HCT116 (cell line): ENCODE data around the gene CDC42SE2. TPM values are rescaled to one million over a fixed set of nuclear protein-coding genes. Genes with fewer than 3 reads are reported as not detected.

Experiments used
- ATAC-seq: fragments of 200-7000 bp; cut with Tn5 transposase; 2 replicates; pipeline ENCODE4 v1.9.1; 2020; ENCODE audit warnings: mild to moderate bottlenecking, moderate library complexity
- BruUV-seq: library from RNA; stranded (reverse); fragments of 400-500 nt; replicated peaks from 2 replicates; lab custom pipeline; 2021; lab: Mats Ljungman, UMichigan
- CTCF ChIA-PET: fragments of 300-600 bp; sonication (Branson Sonifier 250); formaldehyde crosslinking; loops from one replicate; lab custom pipeline; 2021; ENCODE audit warnings: antibody characterized with exemption; lab: Charles Lee
- POLR2A ChIA-PET: fragments of 300-600, 350-600 bp; sonication (Branson Sonifier 250); formaldehyde crosslinking; loops from one replicate; lab custom pipeline; 2021; ENCODE audit warnings: antibody characterized with exemption; lab: Charles Lee
- RAD21 ChIA-PET, 2 experiments: fragments of 300-600 bp; sonication (Branson Sonifier 250); formaldehyde crosslinking; loops; one replicate each; lab custom pipeline; 2023; ENCODE audit warnings: low total read pairs in 2 of 2; ENCODE audit not compliant: uncharacterized antibody in 2 of 2, unreplicated experiment in 2 of 2, low non-redundant PET in 1 of 2; lab: Charles Lee
- DNase-seq: peaks from one replicate; pipeline ENCODE4 v3.0.0-alpha.2; 2010; ENCODE audit warnings: low read depth, low spot score
- H2AFZ ChIP-seq: fragments of 200-600 bp; shearing (Covaris generic), sonication (generic); 2 replicates; pipeline ENCODE4 v1.6.1; 2017; ENCODE audit warnings: low read depth, mixed run types, mixed read lengths, antibody characterized with exemption, low read length; ENCODE audit not compliant: poor library complexity, severe bottlenecking
- H3K27ac ChIP-seq: 2 replicates; pipeline ENCODE4 v1.5.1; 2012; ENCODE audit warnings: low read depth, low read length
- H3K27me3 ChIP-seq: fragments of 200-600 bp; sonication (generic); 2 replicates; pipeline ENCODE4 v1.6.1; 2016; ENCODE audit warnings: mixed run types, low read length, mixed read lengths; ENCODE audit not compliant: insufficient read depth
- H3K36me3 ChIP-seq, 2 experiments: fragments of 200-500 bp in 1 of 2; fragments of 200-600 bp in 1 of 2; sonication (Bioruptor generic) in 1 of 2; sonication (generic) in 1 of 2; 2 replicates each; pipeline versions ENCODE4 v1.5.1 to v1.6.1; 2014 to 2016; ENCODE audit warnings: low read length in 2 of 2, inconsistent platforms in 1 of 2, mixed read lengths in 1 of 2, mixed run types in 1 of 2; ENCODE audit not compliant: insufficient read depth in 2 of 2, control insufficient read depth in 1 of 2
- H3K4me1 ChIP-seq, 2 experiments: fragments of 200-600 bp in 1 of 2; sonication (generic) in 1 of 2; 2 replicates each; pipeline versions ENCODE4 v1.5.1 to v1.6.1; 2012 to 2017; ENCODE audit warnings: low read length in 2 of 2, inconsistent platforms in 1 of 2, mild to moderate bottlenecking in 1 of 2, mixed read lengths in 1 of 2, mixed run types in 1 of 2, moderate library complexity in 1 of 2; ENCODE audit not compliant: insufficient read depth in 2 of 2, control insufficient read depth in 1 of 2
- H3K4me2 ChIP-seq: fragments of 200-600 bp; sonication (generic); 2 replicates; pipeline ENCODE4 v1.6.1; 2017; ENCODE audit warnings: mixed run types, low read length, mixed read lengths
- H3K4me3 ChIP-seq, 2 experiments: fragments of 200-600 bp in 1 of 2; sonication (generic) in 1 of 2; replicated peaks in 1 of 2; 2 replicates each; pipeline ENCODE4 v1.5.1; 2011 to 2016; ENCODE audit warnings: low read length in 2 of 2, control low read depth in 1 of 2, low read depth in 1 of 2, mild to moderate bottlenecking in 1 of 2, mixed read lengths in 1 of 2, mixed run types in 1 of 2
- H3K79me2 ChIP-seq: fragments of 200-600 bp; sonication (generic); 2 replicates; pipeline ENCODE4 v1.6.1; 2017; ENCODE audit warnings: mild to moderate bottlenecking, mixed run types, low read length, moderate library complexity, mixed read lengths; ENCODE audit not compliant: insufficient read depth
- H3K9ac ChIP-seq: fragments of 200-600 bp; sonication (generic); 2 replicates; pipeline ENCODE4 v1.6.1; 2016; ENCODE audit warnings: low read length, mixed read lengths
- H3K9me2 ChIP-seq: fragments of 200-600 bp; sonication (generic), shearing (Covaris generic); 2 replicates; pipeline ENCODE4 v1.6.1; 2017; ENCODE audit warnings: mixed run types, mild to moderate bottlenecking, moderate library complexity; ENCODE audit not compliant: insufficient read depth
- H3K9me3 ChIP-seq, 2 experiments: fragments of 200-500 bp in 1 of 2; fragments of 200-600 bp in 1 of 2; sonication (Bioruptor generic) in 1 of 2; sonication (generic) in 1 of 2; 2 replicates each; pipeline ENCODE4 v1.6.1; 2014 to 2017; ENCODE audit warnings: low read length in 2 of 2, mixed read lengths in 2 of 2, inconsistent platforms in 1 of 2, low read depth in 1 of 2, mild to moderate bottlenecking in 1 of 2, mixed run types in 1 of 2, moderate library complexity in 1 of 2; ENCODE audit not compliant: control insufficient read depth in 1 of 2, insufficient read depth in 1 of 2
- H4K20me1 ChIP-seq: fragments of 200-600 bp; sonication (generic), shearing (Covaris generic); 2 replicates; pipeline ENCODE4 v1.6.1; 2017; ENCODE audit warnings: mixed run types, mild to moderate bottlenecking, moderate library complexity; ENCODE audit not compliant: insufficient read depth
- ATF3 ChIP-seq: IDR thresholded peaks from 2 replicates; pipeline ENCODE4 v1.6.1; 2012
- CTCF ChIP-seq, 3 experiments: fragments of 200-600 bp in 1 of 3; sonication (generic) in 1 of 3; IDR thresholded peaks in 2 of 3; conservative IDR thresholded peaks in 1 of 3; 2 replicates each; pipeline ENCODE4 v1.5.1; 2012 to 2017; ENCODE audit warnings: low read depth in 2 of 3, low read length in 2 of 3, antibody characterized with exemption in 1 of 3, borderline replicate concordance in 1 of 3, control low read depth in 1 of 3, mild to moderate bottlenecking in 1 of 3, mixed read lengths in 1 of 3, mixed run types in 1 of 3, moderate library complexity in 1 of 3; ENCODE audit not compliant: insufficient read depth in 1 of 3
- EGR1 ChIP-seq: IDR thresholded peaks from 2 replicates; pipeline ENCODE4 v1.6.1; 2012; ENCODE audit warnings: low read depth
- ELF1 ChIP-seq: IDR thresholded peaks from 2 replicates; pipeline ENCODE4 v1.6.1; 2012; ENCODE audit warnings: low read depth, borderline replicate concordance
- EZH2 ChIP-seq: fragments of 200-600 bp; sonication (generic); IDR thresholded peaks from 2 replicates; pipeline ENCODE4 v1.6.1; 2017; ENCODE audit warnings: antibody characterized with exemption, mixed run types
- FOSL1 ChIP-seq: IDR thresholded peaks from 2 replicates; pipeline ENCODE4 v1.6.1; 2012; ENCODE audit warnings: low read depth
- JUND ChIP-seq: IDR thresholded peaks from 2 replicates; pipeline ENCODE4 v1.6.1; 2012
- POLR2AphosphoS5 ChIP-seq: IDR thresholded peaks from 2 replicates; pipeline ENCODE4 v1.6.1; 2011; ENCODE audit warnings: mild to moderate bottlenecking, low read depth, low read length, moderate library complexity
- SIN3A ChIP-seq: IDR thresholded peaks from 2 replicates; pipeline ENCODE4 v1.6.1; 2012; ENCODE audit warnings: low read depth
- SP1 ChIP-seq: IDR thresholded peaks from 2 replicates; pipeline ENCODE4 v1.6.1; 2012; ENCODE audit warnings: low read depth
- SRF ChIP-seq: IDR thresholded peaks from 2 replicates; pipeline ENCODE4 v1.6.1; 2012; ENCODE audit warnings: low read depth
- TCF7L2 ChIP-seq: IDR thresholded peaks from 2 replicates; pipeline ENCODE4 v1.7.0; 2011; ENCODE audit warnings: borderline replicate concordance, inconsistent platforms; ENCODE audit not compliant: insufficient read depth, insufficient read length; ENCODE audit errors: extremely low read depth
- YY1 ChIP-seq: IDR thresholded peaks from 2 replicates; pipeline ENCODE4 v1.6.1; 2011; ENCODE audit warnings: low read length, low read depth, moderate library complexity, mild to moderate bottlenecking; ENCODE audit not compliant: insufficient replicate concordance; ENCODE audit errors: extremely low read depth
- ZNF274 ChIP-seq: fragments of 200-500 bp; sonication (Bioruptor generic); IDR thresholded peaks from 2 replicates; pipeline ENCODE4 v1.6.1; 2014; ENCODE audit warnings: mild to moderate bottlenecking, low read depth, low read length, inconsistent platforms
- intact Hi-C: fragments of 100-400 bp; cut with micrococcal nuclease; formaldehyde crosslinking; loops from 2 replicates; pipeline ENCODE4 v1.10.0; 2022
- total RNA-seq: library from RNA; stranded (reverse); gene quantifications from one replicate; pipeline ENCODE4 v1.2.1, GENCODE V29; 2021; ENCODE audit not compliant: unreplicated experiment
- TF ChIP-seq, protein P1 (sequence below): IDR thresholded peaks from 2 replicates; pipeline ENCODE4 v1.6.1; 2011; ENCODE audit warnings: mild to moderate bottlenecking, low read length, moderate library complexity; ENCODE audit not compliant: insufficient replicate concordance; ENCODE audit errors: extremely low read depth

CDC42SE2 gene
- total RNA-seq, 1 experiment from 2014 or later = 27.0 TPM

- H3K36me3 ChIP-seq = no peaks in the 10 kb centered on the region
- no peaks in the 10 kb centered on the region for H4K20me1 ChIP-seq
- intact Hi-C loops = no loop called here
- ATAC-seq (no peak), DNase-seq (no peak)
- peaks cover 4 to 14% of the 10 kb centered on the region in 2 experiments for H3K4me1 ChIP-seq
- no peaks in the 10 kb centered on the region for H3K9me3 ChIP-seq
- H3K9me2 ChIP-seq = no peaks in the 10 kb centered on the region
- H3K79me2 ChIP-seq = peaks cover 81% of the 10 kb centered on the region
- no peaks in the 10 kb centered on the region for H3K27me3 ChIP-seq
- BruUV-seq = no TSS peak
- no peak overlapping the region for H3K27ac ChIP-seq
- H2AFZ ChIP-seq = no peak overlapping the region
- ChIA-PET RAD21 (no interaction called here), POLR2A (no interaction called here), CTCF (interaction anchor here (0.6 kb wide), 1 partner anchor 261 kb away, joined by 3 read pairs; no protein-coding TSS in a partner anchor)
- no peak for TF ChIP-seq SRF
- H3K4me3 ChIP-seq = no peak overlapping the region
- H3K9ac ChIP-seq = no peak overlapping the region
- no peak overlapping the region for H3K4me2 ChIP-seq
These were observed 22.0 kb downstream of the CDC42SE2 start for GRCh38 chr5:131285703-131286399.

DNA sequence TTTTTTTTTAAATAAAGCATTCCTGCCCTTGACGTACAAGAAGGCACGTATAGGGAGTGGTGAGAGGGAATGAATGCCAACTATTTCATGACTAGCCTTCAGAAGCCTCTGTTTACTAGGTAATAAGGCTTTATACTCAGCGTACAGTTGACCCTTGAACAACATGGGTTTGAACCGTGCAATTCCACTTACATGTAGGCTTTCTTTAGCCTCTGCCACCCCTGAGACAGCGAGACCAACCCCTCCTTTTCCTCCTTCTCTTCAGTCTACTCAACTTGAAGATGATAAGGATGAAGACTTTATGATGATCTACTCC, 22.5 kb downstream of the CDC42SE2 start:
- no TSS peak for BruUV-seq
- Histone ChIP-seq H3K9ac (no peak overlapping the region), H3K4me2 (no peak overlapping the region), H3K4me1 (peaks cover under 1 to 9% of the 10 kb centered on the region in 2 experiments; a peak in 3 of 4 replicates), H3K27ac (no peak overlapping the region), H3K79me2 (peaks cover 81% of the 10 kb centered on the region), H3K4me3 (no peak overlapping the region), H3K27me3 (no peaks in the 10 kb centered on the region), H3K36me3 (no peaks in the 10 kb centered on the region), H4K20me1 (no peaks in the 10 kb centered on the region; the same call in 1 of the 2 replicates), H2AFZ (no peak overlapping the region), H3K9me2 (no peaks in the 10 kb centered on the region), H3K9me3 (no peaks in the 10 kb centered on the region)
- intact Hi-C loops = no loop called here
- ChIA-PET RAD21 (no interaction called here), CTCF (no interaction called here), POLR2A (no interaction called here)
- no peak for ATAC-seq
- no peak for DNase-seq
- TF ChIP-seq SP1 = no peak
- TF ChIP-seq ATF3 = no peak
- no peak for TF ChIP-seq SIN3A
- no peak for TF ChIP-seq EZH2
- no peak for TF ChIP-seq JUND
- TF ChIP-seq YY1 = no peak
- no peak for TF ChIP-seq EGR1
- no peak for TF ChIP-seq TCF7L2
- no peak for TF ChIP-seq CTCF (IDR thresholded peaks at IDR 0.05 in 2 of 3, conservative IDR thresholded peaks at IDR 0.05 in 1 of 3; ENCODE audit: borderline replicate concordance in 1 of 3, insufficient read depth in 1 of 3, low read depth in 2 of 3, low read length in 2 of 3)
- TF ChIP-seq ELF1 = no peak
- TF ChIP-seq, protein P1, sequence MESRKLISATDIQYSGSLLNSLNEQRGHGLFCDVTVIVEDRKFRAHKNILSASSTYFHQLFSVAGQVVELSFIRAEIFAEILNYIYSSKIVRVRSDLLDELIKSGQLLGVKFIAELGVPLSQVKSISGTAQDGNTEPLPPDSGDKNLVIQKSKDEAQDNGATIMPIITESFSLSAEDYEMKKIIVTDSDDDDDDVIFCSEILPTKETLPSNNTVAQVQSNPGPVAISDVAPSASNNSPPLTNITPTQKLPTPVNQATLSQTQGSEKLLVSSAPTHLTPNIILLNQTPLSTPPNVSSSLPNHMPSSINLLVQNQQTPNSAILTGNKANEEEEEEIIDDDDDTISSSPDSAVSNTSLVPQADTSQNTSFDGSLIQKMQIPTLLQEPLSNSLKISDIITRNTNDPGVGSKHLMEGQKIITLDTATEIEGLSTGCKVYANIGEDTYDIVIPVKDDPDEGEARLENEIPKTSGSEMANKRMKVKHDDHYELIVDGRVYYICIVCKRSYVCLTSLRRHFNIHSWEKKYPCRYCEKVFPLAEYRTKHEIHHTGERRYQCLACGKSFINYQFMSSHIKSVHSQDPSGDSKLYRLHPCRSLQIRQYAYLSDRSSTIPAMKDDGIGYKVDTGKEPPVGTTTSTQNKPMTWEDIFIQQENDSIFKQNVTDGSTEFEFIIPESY = no peak
- TF ChIP-seq POLR2AphosphoS5 = no peak
- TF ChIP-seq FOSL1 = no peak
- TF ChIP-seq ZNF274 = no peak
